Measurements from ENCODE around the gene MACF1.

Gene MACF1

GRCh38 chr1:39268112-39268581 lies 63.7 kb downstream of the MACF1 start:
- no peak for DNase-seq

- DNase-seq, result no peak
These were observed 64.4 kb downstream of the MACF1 start for GRCh38 chr1:39268906-39269305.

- no peak for DNase-seq
These were observed 64.9 kb downstream of the MACF1 start for GRCh38 chr1:39269349-39269748.

- DNase-seq, result no peak
These were observed 65.4 kb downstream of the MACF1 start for GRCh38 chr1:39269791-39270342.

- DNase-seq, result no peak
These were observed 65.9 kb downstream of the MACF1 start for GRCh38 chr1:39270368-39270767.

- DNase-seq, result no peak
These were observed 67.7 kb downstream of the MACF1 start for GRCh38 chr1:39272027-39272797.

- DNase-seq, result no peak
These were observed 68.4 kb downstream of the MACF1 start for GRCh38 chr1:39272798-39273469.

- no peak for DNase-seq
These were observed 71.5 kb downstream of the MACF1 start for GRCh38 chr1:39275836-39276507.

GRCh38 chr1:39277879-39278278 lies 73.4 kb downstream of the MACF1 start:
- DNase-seq, result no peak

GRCh38 chr1:39282537-39283216 lies 78.2 kb downstream of the MACF1 start:
- no peak for DNase-seq

- DNase-seq, result no peak
These were observed 79.4 kb downstream of the MACF1 start for GRCh38 chr1:39283858-39284257.

GRCh38 chr1:39287541-39287940 lies 83.0 kb downstream of the MACF1 start:
- DNase-seq, result no peak

- DNase-seq, result no peak
These were observed 84.4 kb downstream of the MACF1 start for GRCh38 chr1:39288735-39289465.

- DNase-seq, result no peak
These were observed 87.9 kb downstream of the MACF1 start for GRCh38 chr1:39292401-39292800.

GRCh38 chr1:39293375-39294070 lies 89.0 kb downstream of the MACF1 start:
- no peak for DNase-seq

GRCh38 chr1:39294531-39294930 lies 90.0 kb downstream of the MACF1 start:
- DNase-seq, result no peak

GRCh38 chr1:39295901-39296300 lies 91.4 kb downstream of the MACF1 start:
- DNase-seq, result no peak

- no peak for DNase-seq
These were observed 93.1 kb downstream of the MACF1 start for GRCh38 chr1:39297551-39297950.

- DNase-seq, result no peak
These were observed 97.1 kb downstream of the MACF1 start for GRCh38 chr1:39301606-39302005.

- DNase-seq, result no peak
These were observed 101.1 kb downstream of the MACF1 start for GRCh38 chr1:39305555-39305954.

- DNase-seq, result no peak
These were observed 105.5 kb downstream of the MACF1 start for GRCh38 chr1:39310015-39310414.

- no peak for DNase-seq
These were observed 106.2 kb downstream of the MACF1 start for GRCh38 chr1:39310691-39311090.
